Measurements from ENCODE around the gene SIN3B. TPM values are rescaled to one million over a fixed set of nuclear protein-coding genes. Genes with fewer than 3 reads are reported as not detected.

Gene SIN3B
- total and polyA plus RNA-seq, 9 of the 15 experiments (the other 6 are each of a cell fraction or from before 2014, with no cell fraction given) = 0.51 to 34.2 (median 14.3) TPM

DNA sequence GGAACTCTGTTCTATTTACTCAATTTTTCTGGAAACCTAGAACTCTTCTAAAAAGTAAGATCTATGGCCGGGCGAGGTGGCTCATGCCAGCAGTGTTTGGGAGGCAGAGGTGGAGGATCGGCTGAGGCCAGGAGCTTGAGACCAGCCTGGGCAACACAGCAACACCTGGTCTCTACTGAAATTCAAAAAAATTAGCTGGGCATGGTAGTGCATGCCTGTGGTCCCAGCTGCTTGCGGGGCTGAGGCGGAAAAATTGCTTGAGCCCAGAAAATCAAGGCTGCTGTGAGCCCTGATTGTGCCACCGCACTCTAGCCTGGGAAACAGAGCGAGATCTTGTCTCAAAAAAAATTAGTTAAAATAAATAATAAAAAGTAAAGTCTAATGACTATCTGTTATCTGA is 88.2 kb downstream of the SIN3B start (continued):
- TF ChIP-seq, protein P1, sequence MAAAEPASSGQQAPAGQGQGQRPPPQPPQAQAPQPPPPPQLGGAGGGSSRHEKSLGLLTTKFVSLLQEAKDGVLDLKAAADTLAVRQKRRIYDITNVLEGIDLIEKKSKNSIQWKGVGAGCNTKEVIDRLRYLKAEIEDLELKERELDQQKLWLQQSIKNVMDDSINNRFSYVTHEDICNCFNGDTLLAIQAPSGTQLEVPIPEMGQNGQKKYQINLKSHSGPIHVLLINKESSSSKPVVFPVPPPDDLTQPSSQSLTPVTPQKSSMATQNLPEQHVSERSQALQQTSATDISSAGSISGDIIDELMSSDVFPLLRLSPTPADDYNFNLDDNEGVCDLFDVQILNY (CRISPR knock-in tag; IDR thresholded peaks at IDR 0.05) = no peak
- TF ChIP-seq, protein P2, sequence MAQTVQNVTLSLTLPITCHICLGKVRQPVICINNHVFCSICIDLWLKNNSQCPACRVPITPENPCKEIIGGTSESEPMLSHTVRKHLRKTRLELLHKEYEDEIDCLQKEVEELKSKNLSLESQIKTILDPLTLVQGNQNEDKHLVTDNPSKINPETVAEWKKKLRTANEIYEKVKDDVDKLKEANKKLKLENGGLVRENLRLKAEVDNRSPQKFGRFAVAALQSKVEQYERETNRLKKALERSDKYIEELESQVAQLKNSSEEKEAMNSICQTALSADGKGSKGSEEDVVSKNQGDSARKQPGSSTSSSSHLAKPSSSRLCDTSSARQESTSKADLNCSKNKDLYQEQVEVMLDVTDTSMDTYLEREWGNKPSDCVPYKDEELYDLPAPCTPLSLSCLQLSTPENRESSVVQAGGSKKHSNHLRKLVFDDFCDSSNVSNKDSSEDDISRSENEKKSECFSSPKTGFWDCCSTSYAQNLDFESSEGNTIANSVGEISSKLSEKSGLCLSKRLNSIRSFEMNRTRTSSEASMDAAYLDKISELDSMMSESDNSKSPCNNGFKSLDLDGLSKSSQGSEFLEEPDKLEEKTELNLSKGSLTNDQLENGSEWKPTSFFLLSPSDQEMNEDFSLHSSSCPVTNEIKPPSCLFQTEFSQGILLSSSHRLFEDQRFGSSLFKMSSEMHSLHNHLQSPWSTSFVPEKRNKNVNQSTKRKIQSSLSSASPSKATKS (CRISPR knock-in tag; IDR thresholded peaks at IDR 0.05) = no peak
- no peak for TF ChIP-seq KAT7 (CRISPR knock-in tag; IDR thresholded peaks at IDR 0.05; ENCODE audit: borderline replicate concordance)
- no peak for TF ChIP-seq SP2 (IDR thresholded peaks at IDR 0.05; ENCODE audit: extremely low read depth, low read depth, low read length, poor library complexity, severe bottlenecking)
- TF ChIP-seq, protein P3, sequence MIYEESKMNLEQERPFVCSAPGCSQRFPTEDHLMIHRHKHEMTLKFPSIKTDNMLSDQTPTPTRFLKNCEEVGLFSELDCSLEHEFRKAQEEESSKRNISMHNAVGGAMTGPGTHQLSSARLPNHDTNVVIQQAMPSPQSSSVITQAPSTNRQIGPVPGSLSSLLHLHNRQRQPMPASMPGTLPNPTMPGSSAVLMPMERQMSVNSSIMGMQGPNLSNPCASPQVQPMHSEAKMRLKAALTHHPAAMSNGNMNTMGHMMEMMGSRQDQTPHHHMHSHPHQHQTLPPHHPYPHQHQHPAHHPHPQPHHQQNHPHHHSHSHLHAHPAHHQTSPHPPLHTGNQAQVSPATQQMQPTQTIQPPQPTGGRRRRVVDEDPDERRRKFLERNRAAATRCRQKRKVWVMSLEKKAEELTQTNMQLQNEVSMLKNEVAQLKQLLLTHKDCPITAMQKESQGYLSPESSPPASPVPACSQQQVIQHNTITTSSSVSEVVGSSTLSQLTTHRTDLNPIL (CRISPR knock-in tag; IDR thresholded peaks at IDR 0.05) = no peak
- no peak for TF ChIP-seq DPF2 (IDR thresholded peaks at IDR 0.05)
- no peak for TF ChIP-seq PHTF2 (CRISPR knock-in tag; IDR thresholded peaks at IDR 0.05)
- no peak for TF ChIP-seq HDGF (IDR thresholded peaks at IDR 0.05)
- TF ChIP-seq E2F3 (CRISPR knock-in tag; IDR thresholded peaks at IDR 0.05) = no peak
- TF ChIP-seq HMBOX1 (IDR thresholded peaks at IDR 0.05) = no peak
- TF ChIP-seq SIN3B (IDR thresholded peaks at IDR 0.05; ENCODE audit: low read depth) = no peak
